B cell (primary cell): ENCODE results near the gene DCTPP1. TPM values are rescaled to one million over a fixed set of nuclear protein-coding genes. Genes with fewer than 3 reads are reported as not detected.

Source experiments
- ATAC-seq: fragments of 200-7000 bp; cut with Tn5 transposase; one replicate; pipeline ENCODE4 v1.10.0; 2021; ENCODE audit warnings: low read depth, mild to moderate bottlenecking, moderate number of reproducible peaks, moderate library complexity
- CTCF ChIA-PET: fragments of 350-600 bp; sonication (Branson Sonifier 250); formaldehyde crosslinking; loops from one replicate; lab custom pipeline; 2021; ENCODE audit warnings: antibody characterized with exemption, inconsistent platforms; lab: Charles Lee
- POLR2A ChIA-PET: fragments of 350-600 bp; sonication (Branson Sonifier 250); formaldehyde crosslinking; loops from one replicate; lab custom pipeline; 2021; ENCODE audit warnings: antibody characterized with exemption; lab: Charles Lee
- DNase-seq: peaks from one replicate; pipeline ENCODE4 v3.0.0; 2013
- H2AFZ ChIP-seq: 2 replicates; pipeline ENCODE4 v1.6.1; 2012; ENCODE audit warnings: mild to moderate bottlenecking, low read depth, low read length; ENCODE audit not compliant: insufficient read depth, poor library complexity, severe bottlenecking
- H3K27ac ChIP-seq, 2 donors: 1 replicate in 1 of 2; 2 replicates in 1 of 2; pipeline ENCODE4 v1.5.1; 2012 to 2013; ENCODE audit warnings: low read length in 2 of 2, mild to moderate bottlenecking in 2 of 2, moderate library complexity in 1 of 2
- H3K27me3 ChIP-seq, 4 experiments: fragments of 200-600 bp in 1 of 4; sonication (generic) in 1 of 4; replicated peaks in 1 of 4; 1 replicate in 2 of 4; 2 replicates in 2 of 4; pipeline versions ENCODE4 v1.6.1 to v1.7.0; 2013 to 2016; ENCODE audit warnings: low read length in 3 of 4, mild to moderate bottlenecking in 2 of 4, mixed read lengths in 1 of 4, moderate library complexity in 1 of 4; ENCODE audit not compliant: insufficient read depth in 4 of 4, control insufficient read depth in 3 of 4; ENCODE audit errors: control extremely low read depth in 1 of 4
- H3K36me3 ChIP-seq, 2 experiments: replicated peaks in 1 of 2; 1 replicate in 1 of 2; 2 replicates in 1 of 2; pipeline versions ENCODE4 v1.6.1 to v1.7.1; 2013; ENCODE audit warnings: low read length in 1 of 2; ENCODE audit not compliant: insufficient read depth in 2 of 2, control insufficient read depth in 1 of 2; ENCODE audit errors: control extremely low read depth in 1 of 2, extremely low read depth in 1 of 2
- H3K4me1 ChIP-seq, 2 donors: fragments of 200-600 bp in 1 of 2; sonication (generic) in 1 of 2; 1 replicate in 1 of 2; 2 replicates in 1 of 2; pipeline versions ENCODE4 v1.5.1 to v1.6.1; 2013 to 2017; ENCODE audit warnings: low read length in 2 of 2; ENCODE audit not compliant: control insufficient read depth in 2 of 2, insufficient read depth in 2 of 2
- H3K4me2 ChIP-seq: replicated peaks from 2 replicates; pipeline ENCODE3; 2012; ENCODE audit warnings: mild to moderate bottlenecking, low read depth, low read length; ENCODE audit not compliant: poor library complexity, severe bottlenecking
- H3K4me3 ChIP-seq, 5 experiments: fragments of 200-600 bp in 1 of 5; sonication (generic) in 1 of 5; 1 replicate in 3 of 5; 2 replicates in 2 of 5; pipeline versions ENCODE4 v1.5.1 to v1.7.0; 2011 to 2016; ENCODE audit warnings: low read length in 4 of 5, mild to moderate bottlenecking in 4 of 5, low read depth in 2 of 5, control low read depth in 1 of 5, moderate library complexity in 1 of 5; ENCODE audit not compliant: insufficient read depth in 1 of 5; ENCODE audit errors: control extremely low read depth in 1 of 5, extremely low read depth in 1 of 5
- H3K79me2 ChIP-seq: fragments of 200-600 bp; sonication (generic); one replicate; pipeline ENCODE4 v1.6.0; 2016; ENCODE audit warnings: low read length; ENCODE audit not compliant: control insufficient read depth, insufficient read depth
- H3K9ac ChIP-seq: fragments of 200-600 bp; sonication (generic); 2 replicates; pipeline ENCODE4 v1.6.1; 2017; ENCODE audit warnings: mild to moderate bottlenecking, low read length, moderate library complexity
- H3K9me3 ChIP-seq, 3 donors: one replicate each; pipeline versions ENCODE4 v1.6.1 to v1.7.1; 2013; ENCODE audit warnings: low read length in 2 of 3; ENCODE audit not compliant: control insufficient read depth in 2 of 3, insufficient read depth in 1 of 3; ENCODE audit errors: control extremely low read depth in 1 of 3
- H4K20me1 ChIP-seq: 2 replicates; pipeline ENCODE4 v1.6.0; 2012; ENCODE audit warnings: mild to moderate bottlenecking, low read length; ENCODE audit not compliant: insufficient read depth, control insufficient read depth, poor library complexity, severe bottlenecking
- H3K27ac Mint-ChIP-seq: one replicate; pipeline ENCODE4 v1.8.0; 2021; ENCODE audit warnings: mixed read lengths
- H3K27me3 Mint-ChIP-seq: one replicate; pipeline ENCODE4 v1.8.0; 2021; ENCODE audit warnings: mixed read lengths
- H3K4me1 Mint-ChIP-seq: one replicate; pipeline ENCODE4 v1.8.0; 2021; ENCODE audit warnings: mixed read lengths
- H3K4me3 Mint-ChIP-seq: one replicate; pipeline ENCODE4 v1.8.0; 2021; ENCODE audit warnings: mixed read lengths
- H3K9me3 Mint-ChIP-seq: one replicate; pipeline ENCODE4 v1.8.0; 2022; ENCODE audit warnings: mixed read lengths; ENCODE audit not compliant: insufficient read depth
- EZH2 ChIP-seq: IDR thresholded peaks from 2 replicates; pipeline ENCODE4 v1.6.1; 2012; ENCODE audit warnings: borderline replicate concordance, low read depth, mild to moderate bottlenecking, moderate library complexity, low read length; ENCODE audit not compliant: insufficient read depth, poor library complexity, severe bottlenecking
- WGBS: methylation state at CpG from one replicate; pipeline ENCODE4 v1.1.5; 2013; ENCODE audit warnings: missing lambda C conversion rate; ENCODE audit not compliant: insufficient coverage; 5-methylcytosine and 5-hydroxymethylcytosine counted together
- intact Hi-C: fragments of 100-400 bp; cut with micrococcal nuclease; formaldehyde crosslinking; loops from one replicate; pipeline ENCODE4 v1.10.0; 2022
- polyA plus RNA-seq: library from polyadenylated mRNA; depleted of rRNA; stranded (reverse); fragments of >200 nt; gene quantifications from 2 replicates; pipeline ENCODE4 v1.2.3, GENCODE V29; 2012
- total RNA-seq, 2 donors: library from RNA; stranded (reverse); fragments of 120-200 nt in 1 of 2; gene quantifications; 1 replicate in 1 of 2; 2 replicates in 1 of 2; pipeline versions ENCODE4 v1.2.3 to v1.2.4, GENCODE V29; 2013 to 2022
- TF ChIP-seq, protein P1 (sequence below): fragments of 200-600 bp; IDR thresholded peaks from one replicate; pipeline ENCODE4 v1.8.0; 2022; ENCODE audit warnings: antibody characterized with exemption, mild to moderate bottlenecking

Gene DCTPP1
- total and polyA plus RNA-seq, 2 donors (not counting 1 experiment from before 2014, with no cell fraction given): 25.0 to 30.3 TPM

DNA sequence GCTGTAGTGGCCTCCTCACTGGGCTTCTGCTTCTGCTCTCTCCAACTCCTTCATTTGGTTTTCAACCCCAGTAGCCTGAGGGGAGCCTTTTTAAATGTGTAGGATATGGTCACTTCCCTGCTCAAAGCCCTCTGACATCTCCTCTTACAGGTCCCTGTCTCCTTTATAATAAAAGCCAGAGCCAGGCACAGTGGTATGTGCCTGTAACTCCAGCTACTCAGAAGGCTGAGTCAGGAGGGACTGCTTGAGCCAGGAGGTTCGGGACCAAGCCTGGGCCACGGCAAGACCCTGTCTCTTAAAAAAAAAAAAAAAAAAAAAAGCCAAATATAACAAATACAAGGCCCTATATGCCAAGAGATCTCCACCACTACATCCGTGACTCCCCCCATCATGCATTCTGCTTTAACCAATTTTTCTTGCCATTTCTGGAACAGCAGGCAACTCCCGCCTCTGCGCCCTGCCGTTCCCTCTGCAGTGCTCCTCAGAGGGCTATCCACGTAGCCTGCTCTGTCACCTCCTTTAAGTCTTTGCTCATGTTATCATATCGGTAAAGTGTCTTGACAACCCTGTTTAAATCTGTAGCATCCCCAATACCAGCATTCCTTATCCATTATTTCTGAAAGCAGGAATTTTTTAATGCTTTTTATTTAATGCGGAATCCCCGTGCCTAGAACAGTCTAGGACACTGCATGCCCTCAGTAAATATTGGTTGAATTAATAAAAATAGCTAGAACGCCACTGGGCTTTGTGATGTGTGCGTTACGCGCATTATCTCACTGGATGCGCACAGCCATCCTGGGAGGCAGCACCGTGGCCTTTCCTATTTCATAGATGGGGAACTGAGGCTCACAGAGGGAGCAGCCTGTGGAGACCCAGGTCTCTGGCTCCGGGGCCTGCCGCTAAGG is 13.0 kb downstream of the DCTPP1 start:
- 68% methylated on average over 15 of the region's 18 CpGs for WGBS
- Mint-ChIP-seq H3K27ac (peak overlapping the region; percentile 12), H3K4me1 (peaks cover 7% of the 10 kb centered on the region), H3K4me3 (peak overlapping the region; percentile 52), H3K9me3 (no peaks in the 10 kb centered on the region), H3K27me3 (no peaks in the 10 kb centered on the region)
- no peaks in the 10 kb centered on the region for H3K27me3 ChIP-seq
- peaks cover 5 to 12% of the 10 kb centered on the region in 2 donors for H3K4me1 ChIP-seq
- intact Hi-C loops: loop anchor here (1.0 to 5.0 kb wide), 4 partner anchors 22 to 280 kb away; partner anchors contain the start of genes SRCAP, TBC1D10B, ZNF48 and ZNF768
- H3K4me2 ChIP-seq: peak overlapping the region; percentile 82
- TF ChIP-seq EZH2: no peak
- TF ChIP-seq, protein P1, sequence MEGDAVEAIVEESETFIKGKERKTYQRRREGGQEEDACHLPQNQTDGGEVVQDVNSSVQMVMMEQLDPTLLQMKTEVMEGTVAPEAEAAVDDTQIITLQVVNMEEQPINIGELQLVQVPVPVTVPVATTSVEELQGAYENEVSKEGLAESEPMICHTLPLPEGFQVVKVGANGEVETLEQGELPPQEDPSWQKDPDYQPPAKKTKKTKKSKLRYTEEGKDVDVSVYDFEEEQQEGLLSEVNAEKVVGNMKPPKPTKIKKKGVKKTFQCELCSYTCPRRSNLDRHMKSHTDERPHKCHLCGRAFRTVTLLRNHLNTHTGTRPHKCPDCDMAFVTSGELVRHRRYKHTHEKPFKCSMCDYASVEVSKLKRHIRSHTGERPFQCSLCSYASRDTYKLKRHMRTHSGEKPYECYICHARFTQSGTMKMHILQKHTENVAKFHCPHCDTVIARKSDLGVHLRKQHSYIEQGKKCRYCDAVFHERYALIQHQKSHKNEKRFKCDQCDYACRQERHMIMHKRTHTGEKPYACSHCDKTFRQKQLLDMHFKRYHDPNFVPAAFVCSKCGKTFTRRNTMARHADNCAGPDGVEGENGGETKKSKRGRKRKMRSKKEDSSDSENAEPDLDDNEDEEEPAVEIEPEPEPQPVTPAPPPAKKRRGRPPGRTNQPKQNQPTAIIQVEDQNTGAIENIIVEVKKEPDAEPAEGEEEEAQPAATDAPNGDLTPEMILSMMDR: no peak
- ATAC-seq: no peak
- H3K79me2 ChIP-seq: peaks cover 13% of the 10 kb centered on the region
- peak overlapping the region; percentile 33 to 75 (median 66) for H3K4me3 ChIP-seq
- peak overlapping the region; percentile 84 for H2AFZ ChIP-seq
- ChIA-PET POLR2A (interaction anchor here (0.6 to 1.9 kb wide), 22 partner anchors 10 to 481 kb away, joined by 3 to 18 read pairs (median 4); partner anchors contain the start of genes CD2BP2, CORO1A, DCTPP1 and PRR14), CTCF (interaction anchor here (0.9 to 5.3 kb wide), 13 partner anchors 8 to 325 kb away, joined by 3 to 43 read pairs (median 4); partner anchors contain the start of genes DCTPP1, TBX6, ZNF48 and ZNF747)
- H3K27ac ChIP-seq: peak overlapping the region; percentile 29 to 73
- DNase-seq: no peak
- H3K9ac ChIP-seq: peak overlapping the region; percentile 70
- H3K36me3 ChIP-seq: peaks cover under 1 to 10% of the 10 kb centered on the region in 2 experiments
- no peaks in the 10 kb centered on the region for H4K20me1 ChIP-seq
- no peaks in the 10 kb centered on the region for H3K9me3 ChIP-seq
